Measurements from ENCODE around the gene ELOVL3.
"Not testable (repeated sequence)": the region's sequence is repeated elsewhere in the genome, so short reads cannot be mapped to it uniquely, and the experiment has no call there.

Gene ELOVL3

GRCh38 chr10:102225646-102226541, at the start of gene ELOVL3:
TSS of gene ELOVL3 (plus strand) at chr10:102226299. CDS start at chr10:102226549, 250 bp downstream.
- DNase-seq: peak; percentile 89

- DNase-seq: no peak
These were observed 41.5 kb upstream of the ELOVL3 start for GRCh38 chr10:102184606-102185005.

GRCh38 chr10:102185272-102185671, 40.8 kb upstream of the ELOVL3 start:
- DNase-seq: no peak

GRCh38 chr10:102185811-102186527, 40.1 kb upstream of the ELOVL3 start:
- DNase-seq: no peak

GRCh38 chr10:102188298-102188940, 37.7 kb upstream of the ELOVL3 start:
- DNase-seq: no peak

- peak; percentile 69 for DNase-seq
These were observed 36.9 kb upstream of the ELOVL3 start for GRCh38 chr10:102188941-102189898.

GRCh38 chr10:102191956-102192355, 34.1 kb upstream of the ELOVL3 start:
- DNase-seq: no peak

- no peak for DNase-seq
These were observed 30.7 kb upstream of the ELOVL3 start for GRCh38 chr10:102195296-102195870.

GRCh38 chr10:102196893-102197292, 29.2 kb upstream of the ELOVL3 start:
- DNase-seq: no peak

- no peak for DNase-seq
These were observed 28.1 kb upstream of the ELOVL3 start for GRCh38 chr10:102198027-102198426.

- DNase-seq: no peak
These were observed 25.1 kb upstream of the ELOVL3 start for GRCh38 chr10:102200751-102201640.

- no peak for DNase-seq
These were observed 23.7 kb upstream of the ELOVL3 start for GRCh38 chr10:102202386-102202785.

- no peak for DNase-seq
These were observed 17.6 kb upstream of the ELOVL3 start for GRCh38 chr10:102208311-102209035.

- no peak for DNase-seq
These were observed 14.3 kb upstream of the ELOVL3 start for GRCh38 chr10:102211615-102212299.

- not testable (repeated sequence) for DNase-seq
These were observed 12.5 kb upstream of the ELOVL3 start for GRCh38 chr10:102213599-102213998.

- no peak for DNase-seq
These were observed 6.7 kb upstream of the ELOVL3 start for GRCh38 chr10:102219370-102219769.

- no peak for DNase-seq
These were observed 5.5 kb upstream of the ELOVL3 start for GRCh38 chr10:102220612-102221011.

GRCh38 chr10:102222797-102223196, 3.3 kb upstream of the ELOVL3 start:
- no peak for DNase-seq

GRCh38 chr10:102226542-102226870, 407 bp downstream of the ELOVL3 start:
- DNase-seq: no peak

GRCh38 chr10:102227050-102227449, 951 bp downstream of the ELOVL3 start:
- DNase-seq: no peak
